DND-41 (cell line): ENCODE data around the gene RAB4B.
"Not testable (repeated sequence)": the region's sequence is repeated elsewhere in the genome, so short reads cannot be mapped to it uniquely, and the experiment has no call there.

Experiments used
- ATAC-seq: fragments of 200-7000 bp; cut with Tn5 transposase; 3 replicates; pipeline ENCODE4 v1.9.1; 2021; ENCODE audit warnings: low read depth; ENCODE audit not compliant: insufficient read depth
- DNase-seq: peaks from one replicate; pipeline ENCODE4 v3.0.0-alpha.2; 2020
- H2AFZ ChIP-seq: 2 replicates; pipeline ENCODE4 v1.6.0; 2012; ENCODE audit warnings: low read depth, low read length
- H3K27ac ChIP-seq: 2 replicates; pipeline ENCODE4 v1.5.1; 2012; ENCODE audit warnings: low read length, inconsistent platforms
- H3K27me3 ChIP-seq: fragments of 200-600 bp; sonication (generic); 2 replicates; pipeline ENCODE4 v1.6.0; 2012; ENCODE audit warnings: low read length, mild to moderate bottlenecking, inconsistent platforms; ENCODE audit not compliant: insufficient read depth, poor library complexity
- H3K36me3 ChIP-seq: 2 replicates; pipeline ENCODE4 v1.5.1; 2012; ENCODE audit warnings: low read length, inconsistent platforms; ENCODE audit not compliant: insufficient read depth
- H3K4me1 ChIP-seq: 2 replicates; pipeline ENCODE4 v1.5.1; 2012; ENCODE audit warnings: mild to moderate bottlenecking, low read length; ENCODE audit not compliant: insufficient read depth
- H3K4me2 ChIP-seq: 2 replicates; pipeline ENCODE4 v1.6.0; 2012; ENCODE audit warnings: mild to moderate bottlenecking, moderate library complexity, low read length, inconsistent platforms; ENCODE audit not compliant: insufficient read depth
- H3K4me3 ChIP-seq, 2 experiments: fragments of 200-600 bp in 1 of 2; shearing (Covaris generic) in 1 of 2; 2 replicates each; pipeline ENCODE4 v1.5.1; 2012 to 2016; ENCODE audit warnings: inconsistent platforms in 2 of 2, low read length in 2 of 2, mild to moderate bottlenecking in 2 of 2, low read depth in 1 of 2, moderate library complexity in 1 of 2
- H3K79me2 ChIP-seq: 2 replicates; pipeline ENCODE4 v1.6.0; 2012; ENCODE audit warnings: low read length, inconsistent platforms; ENCODE audit not compliant: insufficient read depth
- H3K9ac ChIP-seq: 2 replicates; pipeline ENCODE4 v1.6.0; 2012; ENCODE audit warnings: low read depth, mild to moderate bottlenecking, inconsistent platforms, low read length, moderate library complexity
- H3K9me3 ChIP-seq: 2 replicates; pipeline ENCODE4 v1.5.1; 2012; ENCODE audit warnings: low read length, moderate library complexity, mild to moderate bottlenecking, inconsistent platforms; ENCODE audit not compliant: insufficient read depth, severe bottlenecking
- H4K20me1 ChIP-seq: 2 replicates; pipeline ENCODE4 v1.6.0; 2012; ENCODE audit warnings: low read length; ENCODE audit not compliant: insufficient read depth

Gene RAB4B

GRCh38 chr19:40822704-40823553 lies 44.9 kb downstream of the RAB4B start:
- H3K27ac ChIP-seq, ATAC-seq, H3K4me1 ChIP-seq, H3K4me3 ChIP-seq, DNase-seq, H4K20me1 ChIP-seq, H3K79me2 ChIP-seq, H3K36me3 ChIP-seq, H2AFZ ChIP-seq, H3K9ac ChIP-seq, H3K27me3 ChIP-seq, H3K4me2 ChIP-seq, H3K9me3 ChIP-seq: not testable (repeated sequence)

DNA sequence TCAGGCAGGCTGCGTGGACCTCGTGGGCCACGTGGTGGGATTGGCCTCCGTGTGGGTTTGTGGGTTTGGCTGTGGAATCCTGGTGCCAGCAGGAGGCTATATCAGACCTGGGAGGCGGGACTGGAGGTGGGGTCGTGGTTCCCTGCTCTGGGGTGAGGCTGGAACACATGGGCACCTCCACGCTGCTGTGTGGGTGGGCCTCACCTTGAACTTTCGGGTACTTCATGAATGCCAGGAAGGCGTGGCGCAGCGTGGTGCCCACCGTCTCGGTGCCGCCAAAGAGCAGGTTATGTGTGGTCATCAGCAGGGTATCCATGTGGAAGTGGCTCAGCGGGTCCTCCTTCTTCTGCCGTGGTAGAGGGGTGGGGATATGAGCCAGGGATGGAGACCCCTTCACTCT lies 46.9 kb downstream of the RAB4B start:
- not testable (repeated sequence) for DNase-seq, H3K79me2 ChIP-seq, H3K9me3 ChIP-seq, H2AFZ ChIP-seq, H3K9ac ChIP-seq, H3K27me3 ChIP-seq, H3K4me1 ChIP-seq, H3K36me3 ChIP-seq, H4K20me1 ChIP-seq, H3K4me2 ChIP-seq, H3K4me3 ChIP-seq, H3K27ac ChIP-seq, ATAC-seq

DNA sequence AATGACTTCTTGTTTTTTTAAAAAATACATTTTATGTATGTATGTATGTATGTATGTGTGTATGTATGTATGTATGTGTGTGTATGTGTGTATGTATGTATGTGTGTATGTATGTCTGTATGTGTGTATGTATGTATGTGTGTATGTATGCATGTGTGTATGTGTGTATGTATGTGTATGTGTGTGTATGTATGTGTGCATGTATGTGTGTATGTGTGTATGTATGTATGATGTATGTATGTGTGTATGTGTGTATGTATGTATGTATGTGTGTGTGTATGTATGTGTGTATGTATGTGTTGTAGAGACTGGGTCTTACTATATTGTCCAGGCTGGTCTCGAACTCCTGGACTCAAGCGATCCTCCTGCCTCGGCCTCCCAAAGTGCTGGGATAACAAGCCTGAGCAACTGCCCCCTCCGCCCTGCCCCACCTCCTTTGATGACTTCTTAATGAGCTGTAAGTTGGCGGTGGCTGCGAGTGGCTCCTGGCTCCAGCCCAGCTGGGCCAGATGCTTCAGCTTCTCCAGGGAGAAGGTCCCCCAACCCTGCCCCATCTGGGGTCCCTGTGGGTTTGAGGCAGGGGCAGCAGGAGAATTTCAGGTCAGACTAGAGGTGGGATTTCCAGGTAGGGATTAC lies 47.5 kb downstream of the RAB4B start:
- DNase-seq, ATAC-seq: not testable (repeated sequence)

DNA sequence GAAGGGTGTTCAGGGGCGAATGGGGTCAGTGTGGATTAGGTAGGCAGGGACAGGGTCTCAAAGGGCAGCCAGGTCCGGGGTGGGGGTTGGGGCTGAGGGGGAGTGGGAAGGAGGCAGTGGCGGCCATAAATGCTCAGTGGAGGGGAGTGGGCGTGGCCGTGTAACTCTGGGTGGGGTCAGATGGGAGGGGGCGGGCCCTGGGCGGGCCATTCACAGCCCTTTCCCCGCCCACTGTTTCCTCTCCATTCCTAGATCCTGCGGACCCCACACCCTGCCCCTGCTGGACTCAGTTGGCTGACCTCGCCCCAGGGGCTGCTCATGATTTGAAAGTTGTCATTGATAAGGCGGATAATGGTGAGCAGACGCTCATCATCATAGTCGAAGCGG lies 48.3 kb downstream of the RAB4B start:
- H2AFZ ChIP-seq, ATAC-seq, H3K27me3 ChIP-seq, DNase-seq, H3K36me3 ChIP-seq, H3K9ac ChIP-seq, H3K4me2 ChIP-seq, H4K20me1 ChIP-seq, H3K4me3 ChIP-seq, H3K9me3 ChIP-seq, H3K4me1 ChIP-seq, H3K27ac ChIP-seq, H3K79me2 ChIP-seq: not testable (repeated sequence)

More for the DNA sequence above, 47.5 kb downstream of the RAB4B start:
- not testable (repeated sequence) for H2AFZ ChIP-seq, H3K27me3 ChIP-seq, H3K79me2 ChIP-seq, H3K36me3 ChIP-seq, H3K4me2 ChIP-seq, H3K4me1 ChIP-seq, H3K27ac ChIP-seq, H3K9ac ChIP-seq, H4K20me1 ChIP-seq, H3K4me3 ChIP-seq, H3K9me3 ChIP-seq

GRCh38 chr19:40826699-40827385 lies 48.8 kb downstream of the RAB4B start:
- not testable (repeated sequence) for H3K79me2 ChIP-seq, H3K27me3 ChIP-seq, H3K4me1 ChIP-seq, H3K4me2 ChIP-seq, H3K9ac ChIP-seq, H3K27ac ChIP-seq, H3K9me3 ChIP-seq, DNase-seq, H2AFZ ChIP-seq, ATAC-seq, H3K36me3 ChIP-seq, H3K4me3 ChIP-seq, H4K20me1 ChIP-seq
